HL-60 (cell line): ENCODE data around the gene GGTLC2.

Experiments
- DNase-seq, 2 experiments: peaks; one replicate each; pipeline ENCODE4 v3.0.0-alpha.2; 2010 to 2020; ENCODE audit warnings: low read depth in 1 of 2, low spot score in 1 of 2
- H3K27ac ChIP-seq: fragments of 250-450 bp; sonication (Bioruptor Pico); replicated peaks from 2 replicates; pipeline ENCODE4 v1.5.1; 2020; ENCODE audit warnings: mild to moderate bottlenecking, moderate library complexity
- H3K27me3 ChIP-seq: fragments of 250-450 bp; sonication (Bioruptor Pico); 2 replicates; pipeline ENCODE4 v1.5.1; 2021; ENCODE audit warnings: mild to moderate bottlenecking, moderate library complexity; ENCODE audit not compliant: insufficient read depth, poor library complexity, severe bottlenecking
- H3K4me3 ChIP-seq: replicated peaks from 2 replicates; pipeline ENCODE4 v1.5.1; 2011; ENCODE audit warnings: mild to moderate bottlenecking, control low read depth, low read length; ENCODE audit not compliant: insufficient read depth
- GABPA ChIP-seq: IDR thresholded peaks from 2 replicates; pipeline ENCODE4 v1.6.1; 2012; ENCODE audit warnings: low read depth
- POLR2AphosphoS5 ChIP-seq: IDR thresholded peaks from 2 replicates; pipeline ENCODE4 v1.6.1; 2012; ENCODE audit warnings: low read depth
- SPI1 ChIP-seq: IDR thresholded peaks from 2 replicates; pipeline ENCODE4 v1.6.1; 2012; ENCODE audit warnings: low read depth, mild to moderate bottlenecking, borderline replicate concordance
- TF ChIP-seq, protein P1 (sequence below): IDR thresholded peaks from 2 replicates; pipeline ENCODE4 v1.6.1; 2012; ENCODE audit warnings: low read depth; ENCODE audit not compliant: insufficient replicate concordance
- TF ChIP-seq, protein P2 (sequence below): IDR thresholded peaks from one replicate; pipeline ENCODE4 v1.5.1; 2011; ENCODE audit warnings: low read length, control low read depth, inconsistent platforms; ENCODE audit not compliant: insufficient read depth

Gene GGTLC2

DNA sequence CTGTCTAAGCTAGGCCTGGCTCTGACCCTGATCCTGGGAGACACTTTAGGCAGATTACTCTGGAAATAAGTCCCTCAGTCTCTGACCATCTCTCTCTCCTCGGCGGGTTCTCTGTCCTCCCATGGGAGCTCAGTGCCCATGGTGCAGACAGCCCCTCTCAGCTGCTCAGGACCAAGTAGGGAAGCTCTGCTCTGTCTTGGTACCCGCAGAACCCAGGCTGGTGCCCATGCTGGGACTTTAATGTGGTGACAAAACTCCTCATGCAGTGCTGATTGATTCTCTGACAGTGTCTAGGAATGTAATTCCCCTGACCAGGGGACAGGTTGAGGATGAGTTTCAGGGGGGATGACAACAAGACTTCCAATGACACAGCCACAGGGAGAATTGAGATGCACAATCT, 30.3 kb upstream of the GGTLC2 start:
- DNase-seq: no peak
- H3K27ac ChIP-seq: no peak overlapping the region
- H3K27me3 ChIP-seq: peaks cover 2% of the 10 kb centered on the region
- TF ChIP-seq, protein P1, sequence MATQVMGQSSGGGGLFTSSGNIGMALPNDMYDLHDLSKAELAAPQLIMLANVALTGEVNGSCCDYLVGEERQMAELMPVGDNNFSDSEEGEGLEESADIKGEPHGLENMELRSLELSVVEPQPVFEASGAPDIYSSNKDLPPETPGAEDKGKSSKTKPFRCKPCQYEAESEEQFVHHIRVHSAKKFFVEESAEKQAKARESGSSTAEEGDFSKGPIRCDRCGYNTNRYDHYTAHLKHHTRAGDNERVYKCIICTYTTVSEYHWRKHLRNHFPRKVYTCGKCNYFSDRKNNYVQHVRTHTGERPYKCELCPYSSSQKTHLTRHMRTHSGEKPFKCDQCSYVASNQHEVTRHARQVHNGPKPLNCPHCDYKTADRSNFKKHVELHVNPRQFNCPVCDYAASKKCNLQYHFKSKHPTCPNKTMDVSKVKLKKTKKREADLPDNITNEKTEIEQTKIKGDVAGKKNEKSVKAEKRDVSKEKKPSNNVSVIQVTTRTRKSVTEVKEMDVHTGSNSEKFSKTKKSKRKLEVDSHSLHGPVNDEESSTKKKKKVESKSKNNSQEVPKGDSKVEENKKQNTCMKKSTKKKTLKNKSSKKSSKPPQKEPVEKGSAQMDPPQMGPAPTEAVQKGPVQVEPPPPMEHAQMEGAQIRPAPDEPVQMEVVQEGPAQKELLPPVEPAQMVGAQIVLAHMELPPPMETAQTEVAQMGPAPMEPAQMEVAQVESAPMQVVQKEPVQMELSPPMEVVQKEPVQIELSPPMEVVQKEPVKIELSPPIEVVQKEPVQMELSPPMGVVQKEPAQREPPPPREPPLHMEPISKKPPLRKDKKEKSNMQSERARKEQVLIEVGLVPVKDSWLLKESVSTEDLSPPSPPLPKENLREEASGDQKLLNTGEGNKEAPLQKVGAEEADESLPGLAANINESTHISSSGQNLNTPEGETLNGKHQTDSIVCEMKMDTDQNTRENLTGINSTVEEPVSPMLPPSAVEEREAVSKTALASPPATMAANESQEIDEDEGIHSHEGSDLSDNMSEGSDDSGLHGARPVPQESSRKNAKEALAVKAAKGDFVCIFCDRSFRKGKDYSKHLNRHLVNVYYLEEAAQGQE: no peak
- H3K4me3 ChIP-seq: no peak overlapping the region

DNA sequence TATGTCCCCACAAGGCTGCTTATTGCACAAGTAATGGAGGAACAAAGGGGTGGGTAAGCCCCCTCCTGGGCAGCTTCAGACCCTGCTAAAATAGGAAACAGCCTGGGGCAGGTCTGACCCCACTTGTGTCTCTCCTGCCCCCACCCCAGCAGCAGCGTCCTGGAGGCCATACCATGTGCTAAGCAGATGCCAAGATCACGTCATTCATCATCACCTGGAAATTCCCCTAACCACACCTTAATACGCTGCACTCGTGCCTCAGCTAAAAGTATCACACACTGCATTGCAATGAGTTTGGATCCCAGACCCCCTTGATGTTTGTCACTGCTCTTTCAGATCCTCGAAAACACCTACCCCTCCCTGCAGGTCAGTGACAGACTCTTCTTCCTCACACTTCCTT, 27.8 kb upstream of the GGTLC2 start:
- Histone ChIP-seq H3K27me3 (peaks cover 2% of the 10 kb centered on the region), H3K4me3 (no peak overlapping the region), H3K27ac (no peak overlapping the region)
- TF ChIP-seq SPI1 (no peak), POLR2AphosphoS5 (no peak), GABPA (no peak)
- TF ChIP-seq, protein P1: no peak
- TF ChIP-seq, protein P2, sequence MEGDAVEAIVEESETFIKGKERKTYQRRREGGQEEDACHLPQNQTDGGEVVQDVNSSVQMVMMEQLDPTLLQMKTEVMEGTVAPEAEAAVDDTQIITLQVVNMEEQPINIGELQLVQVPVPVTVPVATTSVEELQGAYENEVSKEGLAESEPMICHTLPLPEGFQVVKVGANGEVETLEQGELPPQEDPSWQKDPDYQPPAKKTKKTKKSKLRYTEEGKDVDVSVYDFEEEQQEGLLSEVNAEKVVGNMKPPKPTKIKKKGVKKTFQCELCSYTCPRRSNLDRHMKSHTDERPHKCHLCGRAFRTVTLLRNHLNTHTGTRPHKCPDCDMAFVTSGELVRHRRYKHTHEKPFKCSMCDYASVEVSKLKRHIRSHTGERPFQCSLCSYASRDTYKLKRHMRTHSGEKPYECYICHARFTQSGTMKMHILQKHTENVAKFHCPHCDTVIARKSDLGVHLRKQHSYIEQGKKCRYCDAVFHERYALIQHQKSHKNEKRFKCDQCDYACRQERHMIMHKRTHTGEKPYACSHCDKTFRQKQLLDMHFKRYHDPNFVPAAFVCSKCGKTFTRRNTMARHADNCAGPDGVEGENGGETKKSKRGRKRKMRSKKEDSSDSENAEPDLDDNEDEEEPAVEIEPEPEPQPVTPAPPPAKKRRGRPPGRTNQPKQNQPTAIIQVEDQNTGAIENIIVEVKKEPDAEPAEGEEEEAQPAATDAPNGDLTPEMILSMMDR: no peak
- no peak for DNase-seq

DNA sequence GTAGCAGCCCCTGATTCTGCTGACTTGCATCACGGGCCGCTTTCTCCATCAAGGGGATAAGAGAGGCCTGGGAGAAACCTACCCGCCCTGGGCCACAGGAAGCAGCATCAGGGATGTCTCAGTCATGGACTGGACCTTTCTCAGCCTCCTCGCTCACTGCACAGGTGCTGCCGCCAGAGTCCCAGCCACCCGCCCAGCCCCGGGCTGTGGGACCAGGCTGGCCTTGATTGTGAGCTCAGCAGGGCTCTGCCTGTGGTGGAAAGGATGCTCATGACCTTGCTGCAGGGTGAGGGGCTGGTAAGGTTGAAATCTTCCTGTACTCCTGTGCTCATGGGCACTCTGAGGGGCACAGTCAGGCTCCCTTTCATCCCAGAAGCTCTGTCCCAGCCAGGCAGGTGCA, 26.0 kb upstream of the GGTLC2 start:
- peaks cover 2% of the 10 kb centered on the region for H3K27me3 ChIP-seq
- TF ChIP-seq POLR2AphosphoS5: no peak
- TF ChIP-seq, protein P2: no peak
- TF ChIP-seq GABPA: no peak
- TF ChIP-seq, protein P1: no peak
- no peak for TF ChIP-seq SPI1
- H3K4me3 ChIP-seq: no peak overlapping the region
- DNase-seq: no peak
- no peak overlapping the region for H3K27ac ChIP-seq

DNA sequence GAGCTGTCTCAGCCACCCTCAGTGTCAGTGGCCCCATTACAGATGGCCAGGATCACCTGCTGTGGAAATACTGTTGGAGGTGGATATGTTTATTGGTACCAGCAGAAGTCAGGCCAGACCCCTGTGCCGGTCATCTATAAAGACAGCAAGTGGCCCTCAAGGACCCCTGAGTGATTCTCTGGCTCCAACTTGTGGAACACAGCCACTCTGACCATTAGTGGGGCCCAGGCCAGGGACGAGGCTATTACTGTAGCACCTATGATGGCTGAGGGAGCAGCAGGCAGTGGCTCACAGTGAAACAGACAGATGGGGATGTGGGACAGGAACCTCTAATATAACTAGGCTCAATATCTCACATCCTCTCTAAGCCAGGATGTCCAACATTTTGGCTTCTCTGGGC, 25.5 kb upstream of the GGTLC2 start:
- DNase-seq: no peak
- H3K27ac ChIP-seq: no peak overlapping the region
- H3K27me3 ChIP-seq: peaks cover 2% of the 10 kb centered on the region
- TF ChIP-seq POLR2AphosphoS5: no peak
- TF ChIP-seq, protein P2: no peak
- TF ChIP-seq, protein P1: no peak
- no peak for TF ChIP-seq SPI1
- TF ChIP-seq GABPA: no peak
- no peak overlapping the region for H3K4me3 ChIP-seq
